Suprapubic skin (tissue), 3 donors: ENCODE measurements around the gene LRP8.

Experiments
- CTCF ChIP-seq, 2 donors: fragments of 200-600 bp in 1 of 2; fragments of 450-650 bp in 1 of 2; sonication (generic) in 1 of 2; IDR thresholded peaks; one replicate each; pipeline ENCODE4 v1.5.1; 2016 to 2019; ENCODE audit warnings: antibody characterized with exemption in 2 of 2, mild to moderate bottlenecking in 1 of 2, moderate library complexity in 1 of 2
- POLR2A ChIP-seq, 2 donors: fragments of 450-650 bp; IDR thresholded peaks; one replicate each; pipeline ENCODE4 v1.6.1; 2017; ENCODE audit warnings: antibody characterized with exemption in 2 of 2, mild to moderate bottlenecking in 2 of 2, moderate library complexity in 2 of 2

DNA sequence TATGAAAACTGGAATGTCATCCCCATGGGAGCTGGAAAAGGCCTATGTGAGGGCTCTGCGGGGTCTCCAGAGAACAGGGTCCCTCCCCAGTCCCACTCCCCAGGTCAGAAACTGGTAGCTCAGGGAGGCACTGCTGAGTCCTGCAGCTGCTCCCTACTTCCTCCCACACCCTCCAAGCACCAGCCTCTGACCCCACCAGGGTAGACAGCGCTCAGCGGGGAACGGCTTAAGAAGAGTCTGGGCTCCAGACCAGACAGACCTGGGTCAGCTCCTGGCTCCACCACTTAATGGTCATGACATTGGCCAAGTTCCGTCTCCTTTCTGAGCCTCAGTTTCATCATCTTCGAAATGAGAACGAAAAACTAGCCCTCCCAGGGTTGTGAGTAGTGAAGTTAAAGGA lies 7.2 kb downstream of the LRP8 start:
- TF ChIP-seq POLR2A (IDR thresholded peaks at IDR 0.05) (no peak), CTCF (IDR thresholded peaks at IDR 0.05) (no peak)
